Endothelial cell of umbilical vein (primary cell): ENCODE results near the gene SCAF8. TPM values are rescaled to one million over a fixed set of nuclear protein-coding genes. Genes with fewer than 3 reads are reported as not detected.

Experiments
- BruUV-seq: library from RNA; stranded (reverse); fragments of 400-500 nt; replicated peaks from 2 replicates; lab custom pipeline; 2021; lab: Mats Ljungman, UMichigan
- CTCF ChIA-PET: fragments of 300-600, 350-600 bp; sonication (Branson Sonifier 250); formaldehyde crosslinking; loops from one replicate; lab custom pipeline; 2021; ENCODE audit warnings: antibody characterized with exemption, inconsistent platforms; lab: Charles Lee
- POLR2A ChIA-PET: fragments of 300-600, 350-600 bp; sonication (Branson Sonifier 250); formaldehyde crosslinking; loops from one replicate; lab custom pipeline; 2021; ENCODE audit warnings: antibody characterized with exemption, inconsistent platforms; lab: Charles Lee
- DNase-seq: peaks from one replicate; pipeline ENCODE4 v3.0.0-alpha.2; 2011; ENCODE audit warnings: low read depth, low spot score
- FAIRE-seq: peaks from 2 replicates; lab custom pipeline; 2011; peaks lifted over from hg19 to GRCh38; lab: Jason Lieb, UNC
- H2AFZ ChIP-seq: 2 replicates; pipeline ENCODE4 v1.6.0; 2012; ENCODE audit warnings: low read depth, low read length, control low read depth, inconsistent platforms
- H3K27ac ChIP-seq: 2 replicates; pipeline ENCODE4 v1.5.1; 2011; ENCODE audit warnings: low read depth, mild to moderate bottlenecking, control low read depth, low read length, moderate library complexity; ENCODE audit not compliant: insufficient read depth
- H3K27me3 ChIP-seq, 2 experiments: 2 replicates each; pipeline versions ENCODE4 v1.6.0 to v1.6.1; 2011; ENCODE audit warnings: low read length in 2 of 2, mixed read lengths in 1 of 2; ENCODE audit not compliant: control insufficient read depth in 2 of 2, insufficient read depth in 2 of 2
- H3K36me3 ChIP-seq, 2 experiments: 2 replicates in 1 of 2; 3 replicates in 1 of 2; pipeline ENCODE4 v1.5.1; 2011; ENCODE audit warnings: low read length in 2 of 2, mild to moderate bottlenecking in 1 of 2, moderate library complexity in 1 of 2; ENCODE audit not compliant: control insufficient read depth in 2 of 2, insufficient read depth in 2 of 2; ENCODE audit errors: extremely low read depth in 1 of 2
- H3K4me1 ChIP-seq: 3 replicates; pipeline ENCODE4 v1.5.1; 2011; ENCODE audit warnings: mild to moderate bottlenecking, low read length; ENCODE audit not compliant: control insufficient read depth, insufficient read depth; ENCODE audit errors: extremely low read depth
- H3K4me2 ChIP-seq: 2 replicates; pipeline ENCODE4 v1.6.1; 2011; ENCODE audit warnings: low read length, control low read depth, mixed read lengths; ENCODE audit not compliant: insufficient read depth
- H3K4me3 ChIP-seq, 3 experiments: fragments of 200-600 bp in 1 of 3; sonication (generic), shearing (Covaris generic) in 1 of 3; replicated peaks in 1 of 3; 2 replicates each; pipeline ENCODE4 v1.5.1; 2011 to 2016; ENCODE audit warnings: control low read depth in 3 of 3, low read length in 3 of 3, mild to moderate bottlenecking in 2 of 3, inconsistent platforms in 1 of 3, low read depth in 1 of 3, moderate library complexity in 1 of 3; ENCODE audit not compliant: insufficient read depth in 1 of 3
- H3K79me2 ChIP-seq: 2 replicates; pipeline ENCODE4 v1.6.0; 2012; ENCODE audit warnings: low read length, inconsistent platforms; ENCODE audit not compliant: control insufficient read depth, insufficient read depth
- H3K9ac ChIP-seq: replicated peaks from 2 replicates; pipeline ENCODE3; 2011; ENCODE audit warnings: low read length, control low read depth; ENCODE audit not compliant: insufficient read depth; ENCODE audit errors: extremely low read depth
- H3K9me1 ChIP-seq: replicated peaks from 3 replicates; pipeline ENCODE4 v1.6.0; 2011; ENCODE audit warnings: mild to moderate bottlenecking, low read length; ENCODE audit not compliant: control insufficient read depth, insufficient read depth; ENCODE audit errors: extremely low read depth
- H3K9me3 ChIP-seq: replicated peaks from 2 replicates; pipeline ENCODE4 v1.5.1; 2012; ENCODE audit warnings: low read length, inconsistent platforms; ENCODE audit not compliant: control insufficient read depth, insufficient read depth
- H4K20me1 ChIP-seq: replicated peaks from 2 replicates; pipeline ENCODE3; 2011; ENCODE audit warnings: mild to moderate bottlenecking, low read length; ENCODE audit not compliant: control insufficient read depth, insufficient read depth; ENCODE audit errors: extremely low read depth
- CTCF ChIP-seq, 2 donors: IDR thresholded peaks; 1 replicate in 1 of 2; 2 replicates in 1 of 2; pipeline ENCODE4 v1.5.1; 2011; ENCODE audit warnings: low read length in 2 of 2, mild to moderate bottlenecking in 2 of 2, moderate library complexity in 2 of 2, control low read depth in 1 of 2, inconsistent platforms in 1 of 2, low read depth in 1 of 2; ENCODE audit not compliant: insufficient read depth in 1 of 2; ENCODE audit errors: extremely low read depth in 1 of 2
- EZH2 ChIP-seq: IDR thresholded peaks from 2 replicates; pipeline ENCODE4 v1.6.1; 2012; ENCODE audit warnings: borderline replicate concordance, low read depth, mild to moderate bottlenecking, moderate library complexity, low read length, inconsistent platforms; ENCODE audit not compliant: severe bottlenecking
- FOS ChIP-seq: IDR thresholded peaks from 2 replicates; pipeline ENCODE4 v1.6.1; 2011; ENCODE audit warnings: mild to moderate bottlenecking, low read length, moderate library complexity, borderline replicate concordance; ENCODE audit not compliant: insufficient read depth
- GATA2 ChIP-seq: IDR thresholded peaks from 2 replicates; pipeline ENCODE4 v1.7.0; 2011; ENCODE audit warnings: low read depth, mild to moderate bottlenecking, moderate library complexity, mixed read lengths, low read length; ENCODE audit not compliant: insufficient read length, insufficient read depth
- JUN ChIP-seq: IDR thresholded peaks from 2 replicates; pipeline ENCODE4 v1.6.1; 2011; ENCODE audit warnings: borderline replicate concordance, low read depth; ENCODE audit not compliant: insufficient read length, insufficient read depth
- MAX ChIP-seq: IDR thresholded peaks from 2 replicates; pipeline ENCODE4 v1.6.1; 2011; ENCODE audit not compliant: insufficient read depth, insufficient read length
- MYC ChIP-seq: IDR thresholded peaks from one replicate; pipeline ENCODE4 v1.6.1; 2011; ENCODE audit warnings: mild to moderate bottlenecking, low read depth, low read length
- POLR2A ChIP-seq: IDR thresholded peaks from 2 replicates; pipeline ENCODE4 v1.6.1; 2012; ENCODE audit warnings: low read depth, mild to moderate bottlenecking, control low read depth, low read length
- POLR2AphosphoS5 ChIP-seq: IDR thresholded peaks from 2 replicates; pipeline ENCODE4 v1.6.1; 2012; ENCODE audit warnings: low read depth, mild to moderate bottlenecking, control low read depth, low read length, moderate library complexity; ENCODE audit not compliant: insufficient read depth
- dilution Hi-C: fragments of 300-500 bp; cut with MboI; formaldehyde crosslinking; loops from one replicate; pipeline ENCODE4 v1.15.0; 2019; ENCODE audit warnings: low sequenced_read_pairs; ENCODE audit not compliant: extremely low pct_ligation_motif_present
- intact Hi-C: fragments of 100-400 bp; cut with micrococcal nuclease; formaldehyde crosslinking; loops from one replicate; pipeline ENCODE4 v1.10.0; 2022
- polyA plus RNA-seq, 4 experiments: library from polyadenylated mRNA; depleted of rRNA in 3 of 4; stranded (reverse) in 3 of 4; unstranded in 1 of 4; fragments of >200 nt; gene quantifications; 2 replicates each; pipeline versions ENCODE4 v1.2.1 to v1.2.3, GENCODE V29; 2011 to 2012; ENCODE audit warnings: missing spikeins in 1 of 4
- total RNA-seq: library from RNA; stranded (reverse); gene quantifications from 2 replicates; pipeline ENCODE4 v1.2.3, GENCODE V29; 2021

Gene SCAF8
- total and polyA plus RNA-seq, 2 donors (not counting 3 experiments of a cell fraction or from before 2014, with no cell fraction given): 11.7 to 37.8 TPM

- DNase-seq: no peak
Observed at GRCh38 chr6:154872542-154873114, 139.4 kb downstream of the SCAF8 start.

More at GRCh38 chr6:154872542-154873114, 139.4 kb downstream of the SCAF8 start:
- Histone ChIP-seq H3K36me3 (no peaks in the 10 kb centered on the region), H3K27me3 (no peaks in the 10 kb centered on the region), H3K27ac (no peak overlapping the region), H4K20me1 (no peaks in the 10 kb centered on the region), H3K9me1 (no peaks in the 10 kb centered on the region), H3K9ac (no peak overlapping the region), H2AFZ (no peak overlapping the region), H3K4me3 (no peak overlapping the region), H3K79me2 (peaks cover 4% of the 10 kb centered on the region), H3K9me3 (no peaks in the 10 kb centered on the region), H3K4me1 (no peaks in the 10 kb centered on the region), H3K4me2 (no peak overlapping the region)
- no TSS peak for BruUV-seq
- ChIA-PET POLR2A (no interaction called here), CTCF (no interaction called here)
- no peak for FAIRE-seq
- dilution Hi-C loops (no loop called here), intact Hi-C loops (no loop called here)
- TF ChIP-seq EZH2 (no peak), MAX (no peak), JUN (no peak), FOS (no peak), POLR2A (no peak), MYC (no peak), GATA2 (no peak), CTCF (IDR thresholded peaks at IDR 0.05; ENCODE audit: extremely low read depth in 1 of 2, insufficient read depth in 1 of 2, low read depth in 1 of 2, low read length in 2 of 2) (no peak), POLR2AphosphoS5 (no peak)
